ENCODE measurements around the gene KIFC1. TPM values are rescaled to one million over a fixed set of nuclear protein-coding genes. Genes with fewer than 3 reads are reported as not detected.

The KIFC1 gene
- total RNA-seq, 1 donor from 2014 or later = not detected

GRCh38 chr6:33430991-33431879 lies 39.6 kb downstream of the KIFC1 start:
- peaks cover 11 to 13% of the 10 kb centered on the region in 2 donors for H3K4me1 ChIP-seq
- no peaks in the 10 kb centered on the region for H3K9me3 ChIP-seq
- H3K27me3 ChIP-seq = no peaks in the 10 kb centered on the region
- peaks cover 11 to 17% of the 10 kb centered on the region in 2 donors for H3K36me3 ChIP-seq
- peak overlapping the region in 1 of 2 donors; percentile 36 for H3K27ac ChIP-seq
- TF ChIP-seq, protein P1, sequence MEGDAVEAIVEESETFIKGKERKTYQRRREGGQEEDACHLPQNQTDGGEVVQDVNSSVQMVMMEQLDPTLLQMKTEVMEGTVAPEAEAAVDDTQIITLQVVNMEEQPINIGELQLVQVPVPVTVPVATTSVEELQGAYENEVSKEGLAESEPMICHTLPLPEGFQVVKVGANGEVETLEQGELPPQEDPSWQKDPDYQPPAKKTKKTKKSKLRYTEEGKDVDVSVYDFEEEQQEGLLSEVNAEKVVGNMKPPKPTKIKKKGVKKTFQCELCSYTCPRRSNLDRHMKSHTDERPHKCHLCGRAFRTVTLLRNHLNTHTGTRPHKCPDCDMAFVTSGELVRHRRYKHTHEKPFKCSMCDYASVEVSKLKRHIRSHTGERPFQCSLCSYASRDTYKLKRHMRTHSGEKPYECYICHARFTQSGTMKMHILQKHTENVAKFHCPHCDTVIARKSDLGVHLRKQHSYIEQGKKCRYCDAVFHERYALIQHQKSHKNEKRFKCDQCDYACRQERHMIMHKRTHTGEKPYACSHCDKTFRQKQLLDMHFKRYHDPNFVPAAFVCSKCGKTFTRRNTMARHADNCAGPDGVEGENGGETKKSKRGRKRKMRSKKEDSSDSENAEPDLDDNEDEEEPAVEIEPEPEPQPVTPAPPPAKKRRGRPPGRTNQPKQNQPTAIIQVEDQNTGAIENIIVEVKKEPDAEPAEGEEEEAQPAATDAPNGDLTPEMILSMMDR (IDR thresholded peaks at IDR 0.05) = no peak
- intact Hi-C loops (cut with DNase I) = no loop called here
- no peak overlapping the region for H3K4me3 ChIP-seq
- peak in 1 of 2 donors; percentile 82 for DNase-seq (ENCODE audit: low spot score in 2 of 2)

DNA sequence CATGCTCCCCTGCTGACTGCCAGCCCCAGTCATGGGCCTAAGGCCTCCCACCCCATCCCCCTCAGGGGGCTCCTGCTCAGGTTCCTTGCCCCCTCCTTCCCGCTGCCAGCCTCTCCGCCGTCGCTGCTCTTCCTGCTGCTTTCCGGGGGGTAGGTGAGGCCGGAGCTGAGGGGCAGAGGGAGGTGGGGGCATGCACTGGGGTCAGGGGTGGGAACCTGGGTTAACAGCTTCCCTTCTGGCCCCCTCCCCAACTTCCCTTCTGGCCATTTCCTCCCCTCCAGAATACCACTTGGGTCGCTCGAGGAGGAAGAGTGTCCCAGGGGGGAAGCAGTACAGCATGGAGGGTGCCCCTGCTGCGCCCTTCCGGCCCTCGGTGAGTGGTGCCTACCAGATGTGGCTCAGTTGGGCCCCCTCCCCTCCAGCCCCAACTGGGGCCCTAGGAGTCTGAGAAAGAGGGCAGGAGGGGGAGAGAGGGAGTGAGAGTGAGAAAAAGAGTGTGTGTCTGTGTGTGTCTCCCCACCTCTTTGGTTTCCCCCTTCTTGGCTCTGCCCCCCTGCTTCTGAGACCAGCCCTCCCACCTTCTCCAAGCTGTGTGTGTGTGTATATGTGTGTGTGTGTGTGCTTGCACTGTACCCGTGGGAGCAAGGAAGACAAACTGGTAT lies 40.4 kb downstream of the KIFC1 start:
- intact Hi-C loops (cut with DNase I) = no loop called here
- no peak for DNase-seq (ENCODE audit: low spot score in 2 of 2)
- H3K9me3 ChIP-seq = no peaks in the 10 kb centered on the region
- H3K27ac ChIP-seq = peak overlapping the region in 1 of 2 donors; percentile 36
- H3K27me3 ChIP-seq = no peaks in the 10 kb centered on the region
- H3K4me1 ChIP-seq = peaks cover 7 to 9% of the 10 kb centered on the region in 2 donors
- H3K36me3 ChIP-seq = peaks cover 19 to 24% of the 10 kb centered on the region in 2 donors
- no peak overlapping the region for H3K4me3 ChIP-seq
- TF ChIP-seq, protein P1 (IDR thresholded peaks at IDR 0.05) = no peak

DNA sequence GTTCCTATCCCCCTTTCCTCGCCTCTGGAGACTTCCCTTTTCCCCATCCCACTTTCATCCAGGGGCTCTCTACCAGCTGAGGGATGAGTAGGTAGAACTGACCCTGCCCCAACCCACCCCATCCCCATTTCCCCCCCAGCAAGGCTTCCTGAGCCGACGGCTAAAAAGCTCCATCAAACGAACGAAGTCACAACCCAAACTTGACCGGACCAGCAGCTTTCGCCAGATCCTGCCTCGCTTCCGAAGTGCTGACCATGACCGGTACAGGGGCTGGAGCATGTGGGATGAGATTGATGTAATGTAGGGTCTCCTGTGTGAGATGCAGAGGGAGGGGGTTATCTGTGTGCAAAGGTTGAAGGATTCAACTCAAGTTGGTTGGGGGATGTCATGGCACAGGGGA lies 40.9 kb downstream of the KIFC1 start:
- Histone ChIP-seq H3K9me3 (no peaks in the 10 kb centered on the region), H3K4me3 (no peak overlapping the region), H3K27me3 (no peaks in the 10 kb centered on the region), H3K27ac (peak overlapping the region; percentile 43 to 76), H3K4me1 (peaks cover 4 to 9% of the 10 kb centered on the region in 2 donors), H3K36me3 (peaks cover 25 to 30% of the 10 kb centered on the region in 2 donors)
- intact Hi-C loops (cut with DNase I) = no loop called here
- TF ChIP-seq, protein P1 (IDR thresholded peaks at IDR 0.05) = no peak
- DNase-seq (ENCODE audit: low spot score in 2 of 2) = no peak

GRCh38 chr6:33433001-33433543 lies 41.4 kb downstream of the KIFC1 start:
- Histone ChIP-seq H3K4me1 (peaks cover 4 to 9% of the 10 kb centered on the region in 2 donors), H3K27ac (peak overlapping the region; percentile 43 to 76), H3K9me3 (no peaks in the 10 kb centered on the region), H3K36me3 (peaks cover 30 to 35% of the 10 kb centered on the region in 2 donors), H3K27me3 (no peaks in the 10 kb centered on the region), H3K4me3 (no peak overlapping the region)
- no peak for DNase-seq (ENCODE audit: low spot score in 2 of 2)
- TF ChIP-seq, protein P1 (IDR thresholded peaks at IDR 0.05) = no peak
- intact Hi-C loops (cut with DNase I) = no loop called here

GRCh38 chr6:33433544-33434191 lies 42.0 kb downstream of the KIFC1 start:
- TF ChIP-seq, protein P1 (IDR thresholded peaks at IDR 0.05) = no peak
- H3K27ac ChIP-seq = peak overlapping the region; percentile 49 to 76
- no peak overlapping the region for H3K4me3 ChIP-seq
- no peak for DNase-seq (ENCODE audit: low spot score in 2 of 2)
- intact Hi-C loops (cut with DNase I) = no loop called here
- H3K36me3 ChIP-seq = peaks cover 36 to 41% of the 10 kb centered on the region in 2 donors
- no peaks in the 10 kb centered on the region for H3K27me3 ChIP-seq
- no peaks in the 10 kb centered on the region for H3K9me3 ChIP-seq
- H3K4me1 ChIP-seq = peaks cover 4% of the 10 kb centered on the region in 2 donors
